ENCODE measurements around the gene PKNOX2.

The PKNOX2 gene

DNA sequence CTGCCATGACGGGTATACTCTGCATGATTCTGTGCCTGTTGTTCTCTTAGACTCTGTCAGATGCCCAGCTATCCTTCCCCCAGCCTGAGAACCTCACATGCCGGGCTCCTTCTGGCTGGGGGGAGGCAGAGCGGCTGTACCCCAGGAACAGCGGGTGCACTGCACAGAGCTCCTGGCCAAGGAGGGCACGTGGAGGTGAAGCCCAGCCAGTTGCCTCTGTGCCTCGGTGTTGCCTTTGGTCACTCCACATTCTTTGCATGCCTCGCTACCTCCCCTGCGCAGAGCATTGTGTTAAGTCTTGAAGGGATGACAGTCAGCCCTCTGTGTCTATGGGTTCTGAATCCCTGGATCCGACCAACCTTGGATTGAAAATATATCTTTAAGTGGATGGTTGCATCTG, 253.8 kb downstream of the PKNOX2 start:
- no peak for DNase-seq

DNA sequence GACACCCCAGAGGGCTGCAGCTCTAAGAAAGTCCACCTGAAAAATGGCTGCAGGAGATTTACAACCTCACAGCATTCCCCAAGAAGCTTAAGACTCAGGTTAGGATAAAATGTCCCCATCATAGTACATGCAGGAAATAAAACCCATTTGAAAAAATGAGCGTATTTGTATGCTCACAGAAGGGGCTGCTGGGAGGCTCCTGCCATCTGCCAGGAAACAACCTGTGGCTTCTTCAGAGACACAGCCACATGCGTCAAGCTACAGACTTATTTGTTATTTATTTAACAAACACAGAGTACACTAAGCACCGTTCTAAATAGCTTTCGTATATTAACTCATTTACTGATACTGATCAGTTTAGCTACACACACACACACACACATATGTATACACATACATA, 258.1 kb downstream of the PKNOX2 start:
- DNase-seq: no peak

DNA sequence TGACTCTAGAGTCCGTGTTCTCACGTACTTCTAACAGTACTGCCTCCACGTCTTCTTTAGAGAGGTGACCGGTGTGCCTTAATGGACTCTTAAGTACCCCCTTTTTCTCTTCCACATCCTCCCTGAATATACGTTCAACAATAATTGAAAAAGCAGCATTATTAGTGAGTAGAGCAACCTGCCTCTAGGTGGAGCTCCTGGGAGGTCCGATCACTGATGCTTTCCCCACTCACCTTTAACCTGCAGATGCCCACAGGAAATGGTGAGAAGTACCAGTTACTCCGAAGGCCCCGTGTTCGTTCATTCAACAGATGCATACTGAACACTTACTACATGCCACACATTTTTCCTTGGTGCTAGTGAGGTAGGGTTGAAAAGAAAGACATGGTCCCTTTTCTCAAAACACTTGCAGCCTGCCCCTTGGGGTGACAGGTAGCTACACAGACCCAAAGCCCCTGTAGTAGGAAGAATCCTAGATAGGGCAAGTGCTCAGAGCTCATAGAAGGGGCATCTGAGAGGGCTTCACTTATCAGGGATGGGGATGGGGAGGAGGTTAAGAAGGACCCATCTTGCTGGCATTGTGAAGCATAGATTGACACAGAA, 258.8 kb downstream of the PKNOX2 start:
- DNase-seq: no peak

DNA sequence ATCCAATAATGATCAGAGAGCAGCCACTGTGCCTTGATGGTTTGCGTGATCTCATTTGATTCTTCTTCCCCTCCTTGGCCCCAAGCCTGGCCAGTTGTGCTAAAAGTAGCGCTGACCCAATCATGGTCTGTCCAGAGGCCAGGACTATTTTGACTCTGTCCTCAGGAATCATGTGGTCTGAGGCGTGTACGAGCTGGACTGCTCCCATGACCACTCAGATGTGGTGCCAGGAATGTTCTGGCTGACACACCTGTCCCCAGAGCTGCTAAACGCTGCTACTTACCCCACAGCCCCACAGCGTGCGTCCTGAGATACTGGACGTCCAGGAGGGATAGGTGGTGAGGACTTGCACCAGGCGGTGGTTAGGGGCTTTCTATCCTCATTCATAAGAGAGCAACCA, 261.1 kb downstream of the PKNOX2 start:
- no peak for DNase-seq

DNA sequence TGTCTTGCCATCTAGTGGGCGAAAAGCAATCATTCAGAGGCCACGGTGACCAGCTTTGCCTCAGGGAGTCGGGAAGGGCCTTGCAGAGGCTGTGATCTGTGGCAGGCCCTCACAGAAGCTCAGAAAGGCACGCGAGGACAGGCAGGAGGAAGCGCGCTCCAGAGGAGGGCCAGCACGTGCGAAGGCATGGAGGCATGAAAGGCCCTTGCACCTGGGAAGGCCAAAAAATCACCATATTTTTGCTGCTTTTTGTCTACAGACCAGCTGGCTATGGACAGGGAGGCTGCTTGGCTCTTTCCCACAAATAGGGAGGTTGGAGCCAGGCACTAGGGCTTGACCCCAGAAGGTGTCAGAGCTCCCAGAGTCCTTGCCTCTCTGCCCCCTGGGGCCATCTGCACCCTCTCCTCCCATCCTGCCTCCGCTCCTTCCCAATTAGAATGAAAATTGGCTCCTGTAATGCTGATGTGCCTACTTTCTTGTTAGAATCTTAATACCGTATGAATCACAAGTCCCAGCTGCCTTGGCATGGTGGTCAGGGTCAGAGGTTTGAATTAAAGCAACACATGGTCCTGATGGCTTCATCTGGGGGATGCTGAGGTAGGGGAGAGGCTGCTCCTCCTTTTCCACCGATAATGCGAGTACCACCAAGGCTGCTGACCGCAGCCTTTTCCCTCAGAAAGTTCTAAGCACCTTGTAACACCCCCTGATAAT, 262.4 kb downstream of the PKNOX2 start:
- no peak for DNase-seq

- no peak for DNase-seq
Measured at GRCh38 chr11:125428486-125429173, 264.1 kb downstream of the PKNOX2 start.

- peak; percentile 49 for DNase-seq
Measured at GRCh38 chr11:125429174-125429707, 264.7 kb downstream of the PKNOX2 start.

- DNase-seq: no peak
Measured at GRCh38 chr11:125429807-125430678, 265.5 kb downstream of the PKNOX2 start.

DNA sequence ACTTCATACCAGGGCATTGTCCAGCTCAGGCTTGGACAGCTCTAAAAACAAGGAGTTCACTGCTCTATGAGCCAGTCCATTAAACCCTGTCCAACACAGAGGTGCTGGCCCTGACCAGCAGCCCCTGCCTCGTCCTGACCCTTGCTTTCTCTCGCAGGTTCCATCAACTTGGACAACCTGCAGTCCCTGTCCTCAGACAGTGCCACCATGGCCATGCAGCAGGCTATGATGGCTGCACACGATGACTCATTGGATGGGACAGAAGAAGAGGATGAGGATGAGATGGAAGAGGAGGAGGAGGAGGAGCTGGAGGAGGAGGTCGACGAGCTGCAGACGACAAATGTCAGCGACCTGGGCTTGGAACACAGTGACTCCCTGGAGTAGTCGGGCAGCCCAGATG, 266.5 kb downstream of the PKNOX2 start:
- no peak for DNase-seq

GRCh38 chr11:125431481-125431880, 266.9 kb downstream of the PKNOX2 start:
- DNase-seq: no peak

- DNase-seq: peak; percentile 50
Measured at GRCh38 chr11:125433454-125434121, 269.0 kb downstream of the PKNOX2 start.

GRCh38 chr11:125435461-125436238, 271.1 kb downstream of the PKNOX2 start:
- peak; percentile 9 for DNase-seq

DNA sequence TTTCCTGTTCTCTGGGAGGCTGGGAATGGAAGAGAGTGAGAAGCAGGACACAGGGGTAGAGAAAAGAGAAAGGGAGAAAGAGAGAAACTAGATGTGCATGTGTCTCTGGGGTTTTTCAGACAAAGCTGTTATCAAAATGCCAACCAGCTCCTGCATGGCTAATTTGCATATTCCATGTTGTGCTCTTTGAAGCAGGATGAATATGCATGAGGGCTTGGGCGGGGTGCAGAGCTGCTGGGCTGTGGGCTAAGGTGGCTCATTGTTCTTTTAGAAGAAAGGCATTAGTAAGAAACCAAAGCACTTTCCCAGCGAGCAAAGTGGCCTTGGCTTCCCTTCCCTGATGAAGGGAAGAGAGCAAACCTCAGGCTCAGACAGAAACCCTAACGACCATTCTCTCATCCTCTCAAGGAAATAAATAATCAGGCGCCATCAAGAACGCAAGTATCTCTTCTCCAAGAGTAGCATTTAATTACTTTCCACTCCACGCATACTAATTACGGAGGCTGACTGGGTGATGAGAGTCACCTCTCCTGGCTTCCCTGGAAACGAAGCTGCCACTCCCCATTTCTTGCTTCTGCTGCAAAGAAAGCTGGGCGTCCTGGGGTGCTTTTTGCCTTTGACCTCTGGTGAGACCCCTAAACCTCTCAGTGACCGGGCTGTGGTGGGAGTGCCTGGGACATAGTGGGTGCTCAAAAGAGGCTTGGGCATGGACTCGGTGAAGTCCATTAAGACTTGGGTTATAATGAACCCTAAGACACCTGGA, 277.3 kb downstream of the PKNOX2 start:
- DNase-seq: no peak

GRCh38 chr11:125442946-125443345, 278.4 kb downstream of the PKNOX2 start:
- no peak for DNase-seq

DNA sequence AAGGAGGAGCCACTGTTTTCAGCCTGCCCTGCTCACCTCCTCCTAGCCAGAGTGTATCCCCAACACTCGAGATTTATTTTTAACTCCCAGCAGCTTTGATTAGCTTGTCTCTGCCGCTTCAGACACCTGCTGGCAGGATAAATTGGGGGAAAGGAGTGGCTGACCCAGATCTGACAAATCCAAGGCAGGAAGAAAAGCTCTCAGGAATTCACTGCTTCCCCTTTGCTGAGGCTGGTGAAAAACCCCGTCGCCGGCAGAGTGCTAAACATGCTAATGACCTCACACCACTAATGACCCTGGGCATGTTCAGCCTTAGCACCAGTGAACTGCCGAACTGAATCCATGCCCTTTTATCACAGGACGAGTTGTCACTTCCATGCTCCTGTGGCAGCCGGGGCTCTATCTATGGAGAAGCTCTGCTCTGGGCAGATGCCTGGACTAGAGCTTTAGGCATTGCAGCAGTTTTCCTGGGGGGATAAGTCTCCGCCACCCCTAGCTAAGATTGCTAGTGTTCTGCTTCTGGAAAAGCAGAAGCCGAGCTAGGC, 279.3 kb downstream of the PKNOX2 start:
- DNase-seq: no peak

- DNase-seq: no peak
Measured at GRCh38 chr11:125445731-125446130, 281.2 kb downstream of the PKNOX2 start.

GRCh38 chr11:125446279-125446678, 281.7 kb downstream of the PKNOX2 start:
- DNase-seq: no peak

DNA sequence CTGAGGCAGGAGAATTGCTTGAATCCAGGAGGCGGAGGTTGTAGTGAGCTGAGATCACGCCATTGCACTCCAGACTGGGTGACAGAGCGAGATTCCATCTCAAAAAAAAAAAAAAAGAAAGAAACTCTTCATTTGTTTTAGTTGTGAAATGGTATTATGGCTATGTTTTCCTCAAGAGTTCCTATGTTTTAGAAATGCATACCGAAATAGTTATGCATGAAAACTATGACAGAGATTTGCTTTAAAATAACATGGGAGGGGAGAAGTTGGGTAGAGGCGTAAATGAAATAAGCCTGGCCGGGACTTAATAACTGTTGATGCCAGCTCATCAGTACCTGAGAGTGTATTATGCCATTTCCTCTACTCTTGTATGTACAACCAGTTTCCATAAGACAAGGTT, 283.2 kb downstream of the PKNOX2 start:
- DNase-seq: peak; percentile 41

DNA sequence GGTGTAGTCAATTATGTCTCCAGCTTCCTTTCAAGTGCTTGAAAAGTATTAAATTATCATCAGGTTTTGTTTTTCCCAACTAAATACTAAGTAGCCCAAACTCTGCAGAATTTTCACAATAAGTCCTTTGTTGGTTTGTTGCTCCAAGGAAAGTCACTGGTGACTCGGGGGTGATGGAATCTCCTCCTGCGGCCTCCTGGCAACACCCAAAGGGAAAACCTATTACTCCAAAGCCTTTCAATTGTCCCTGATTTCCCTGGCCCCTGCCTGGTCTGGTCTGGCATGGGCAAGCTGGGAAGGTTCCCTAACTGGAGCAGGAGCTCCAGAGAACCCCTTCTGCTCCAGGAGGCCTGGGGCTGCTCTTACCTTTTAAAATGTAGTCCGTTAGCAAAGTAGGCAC, 283.6 kb downstream of the PKNOX2 start:
- DNase-seq: peak; percentile 39

GRCh38 chr11:125449565-125449964, 285.0 kb downstream of the PKNOX2 start:
- DNase-seq: no peak
